ENCODE results near the gene CLEC4G.

CLEC4G gene

GRCh38 chr19:7697721-7698287 lies 34.1 kb downstream of the CLEC4G start:
- DNase-seq (ENCODE audit: low read depth) = no peak

GRCh38 chr19:7694499-7694898 lies 37.4 kb downstream of the CLEC4G start:
- DNase-seq (ENCODE audit: low read depth) = no peak

- no peak for DNase-seq (ENCODE audit: low read depth)
Observed at GRCh38 chr19:7692417-7693088, 39.4 kb downstream of the CLEC4G start.

GRCh38 chr19:7691497-7691896 lies 40.4 kb downstream of the CLEC4G start:
- DNase-seq (ENCODE audit: low read depth) = no peak

GRCh38 chr19:7690779-7691258 lies 41.1 kb downstream of the CLEC4G start:
- no peak for DNase-seq (ENCODE audit: low read depth)

- no peak for DNase-seq (ENCODE audit: low read depth)
Observed at GRCh38 chr19:7689165-7689564, 42.7 kb downstream of the CLEC4G start.

- no peak for DNase-seq (ENCODE audit: low read depth)
Observed at GRCh38 chr19:7687177-7687576, 44.7 kb downstream of the CLEC4G start.

- no peak for DNase-seq (ENCODE audit: low read depth)
Observed at GRCh38 chr19:7685546-7686445, 46.1 kb downstream of the CLEC4G start.

- no peak for DNase-seq (ENCODE audit: low read depth)
Observed at GRCh38 chr19:7682175-7682855, 49.6 kb downstream of the CLEC4G start.

GRCh38 chr19:7681340-7682174 lies 50.4 kb downstream of the CLEC4G start:
- peak; percentile 75 for DNase-seq (ENCODE audit: low read depth)

GRCh38 chr19:7680606-7681339 lies 51.1 kb downstream of the CLEC4G start, which contains the start of gene TRAPPC5:
Gene TRAPPC5, plus strand, starts transcription at chr19:7680833. Its CDS starts 1,421 bp downstream, at chr19:7682254.
- DNase-seq (ENCODE audit: low read depth) = peak; percentile 74

GRCh38 chr19:7679771-7680605 lies 51.9 kb downstream of the CLEC4G start:
- DNase-seq (ENCODE audit: low read depth) = no peak

GRCh38 chr19:7678971-7679751 lies 52.7 kb downstream of the CLEC4G start:
- no peak for DNase-seq (ENCODE audit: low read depth)
